22Rv1 (cell line): ENCODE data around the gene NDFIP1.

Experiments used
- ZFX ChIP-seq: fragments of 450-650 bp; IDR thresholded peaks from 2 replicates; pipeline ENCODE4 v1.6.1; 2017; ENCODE audit warnings: antibody characterized with exemption, borderline replicate concordance
- TF ChIP-seq, protein P1 (sequence below): fragments of 450-650 bp; IDR thresholded peaks from 2 replicates; pipeline ENCODE4 v1.5.1; 2017; ENCODE audit warnings: mild to moderate bottlenecking

DNA sequence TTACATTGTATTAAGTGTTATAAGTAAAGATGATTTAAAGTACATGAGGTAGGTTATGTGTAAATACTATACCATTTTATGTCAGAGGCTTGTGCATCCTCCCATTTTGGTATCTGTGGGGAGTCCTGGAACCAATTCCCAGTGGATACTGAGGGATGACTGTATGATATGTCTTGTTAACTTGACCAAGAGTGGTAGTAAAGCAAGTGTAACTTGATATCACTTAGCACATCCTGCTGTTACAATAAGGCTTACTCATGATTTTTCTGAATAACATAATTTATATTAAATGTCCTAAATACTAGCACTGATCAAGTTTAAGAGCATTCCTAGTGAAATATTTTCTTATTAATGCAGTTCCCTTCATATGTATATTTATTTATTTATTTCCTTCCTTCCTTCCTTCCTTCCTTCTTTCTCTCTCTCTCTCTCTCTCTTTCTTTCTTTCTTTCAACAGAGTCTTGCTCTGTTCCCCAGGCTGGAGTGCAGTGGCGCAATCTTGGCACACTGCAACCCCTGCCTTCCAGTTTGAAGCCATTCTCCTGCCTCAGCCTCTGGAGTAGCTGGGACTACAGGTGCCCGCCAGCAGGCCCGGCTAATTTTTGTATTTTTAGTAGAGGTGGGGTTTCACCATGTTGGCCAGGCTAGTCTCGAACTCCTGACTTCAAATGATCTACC, 7.5 kb downstream of the NDFIP1 start:
- TF ChIP-seq, protein P1, sequence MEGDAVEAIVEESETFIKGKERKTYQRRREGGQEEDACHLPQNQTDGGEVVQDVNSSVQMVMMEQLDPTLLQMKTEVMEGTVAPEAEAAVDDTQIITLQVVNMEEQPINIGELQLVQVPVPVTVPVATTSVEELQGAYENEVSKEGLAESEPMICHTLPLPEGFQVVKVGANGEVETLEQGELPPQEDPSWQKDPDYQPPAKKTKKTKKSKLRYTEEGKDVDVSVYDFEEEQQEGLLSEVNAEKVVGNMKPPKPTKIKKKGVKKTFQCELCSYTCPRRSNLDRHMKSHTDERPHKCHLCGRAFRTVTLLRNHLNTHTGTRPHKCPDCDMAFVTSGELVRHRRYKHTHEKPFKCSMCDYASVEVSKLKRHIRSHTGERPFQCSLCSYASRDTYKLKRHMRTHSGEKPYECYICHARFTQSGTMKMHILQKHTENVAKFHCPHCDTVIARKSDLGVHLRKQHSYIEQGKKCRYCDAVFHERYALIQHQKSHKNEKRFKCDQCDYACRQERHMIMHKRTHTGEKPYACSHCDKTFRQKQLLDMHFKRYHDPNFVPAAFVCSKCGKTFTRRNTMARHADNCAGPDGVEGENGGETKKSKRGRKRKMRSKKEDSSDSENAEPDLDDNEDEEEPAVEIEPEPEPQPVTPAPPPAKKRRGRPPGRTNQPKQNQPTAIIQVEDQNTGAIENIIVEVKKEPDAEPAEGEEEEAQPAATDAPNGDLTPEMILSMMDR: no peak
- no peak for TF ChIP-seq ZFX
